ENCODE results near the gene MAST4.

DNA sequence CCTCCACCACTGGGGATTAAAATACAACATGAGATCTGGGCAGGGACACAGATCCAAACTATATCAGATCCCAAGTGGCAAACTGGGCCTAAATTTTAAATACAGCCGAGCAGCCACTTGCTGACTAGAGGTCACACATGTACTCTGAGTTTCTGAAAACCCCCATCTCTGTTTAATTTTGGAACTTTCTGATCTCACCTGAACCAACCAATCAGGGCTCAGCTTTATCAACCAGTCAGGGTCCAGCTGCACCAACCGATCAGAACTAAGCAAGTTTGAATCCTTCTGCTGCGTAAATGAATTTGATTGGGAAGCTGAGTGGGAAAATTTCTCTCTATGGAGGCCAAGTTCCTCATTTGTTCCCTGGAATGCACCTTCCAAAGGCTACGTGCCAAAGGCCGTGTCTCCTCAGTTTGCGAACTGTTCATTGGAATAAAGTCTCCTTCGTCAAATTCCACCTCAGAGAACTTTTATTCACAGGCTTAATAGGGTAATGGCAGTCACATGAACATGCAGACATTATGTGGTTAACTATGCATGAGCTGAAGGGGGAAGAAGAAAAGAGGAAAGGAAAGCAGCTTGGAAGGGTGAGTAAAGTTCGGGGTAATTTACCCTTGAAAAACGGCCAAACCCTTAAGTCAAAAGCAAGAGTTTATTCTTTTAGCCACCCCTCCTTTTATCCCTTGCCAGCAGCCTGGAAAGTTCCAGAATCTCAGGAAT is 596.7 kb downstream of the MAST4 start:
- no peak for TF ChIP-seq POLR2A (IDR thresholded peaks at IDR 0.05; ENCODE audit: low read depth, low read length)
- TF ChIP-seq POLR2AphosphoS5 (IDR thresholded peaks at IDR 0.05; ENCODE audit: low read depth, low read length), result no peak
- TF ChIP-seq PAX5 (IDR thresholded peaks at IDR 0.05; ENCODE audit: insufficient read depth, low read length, severe bottlenecking), result no peak
- TF ChIP-seq SPI1 (IDR thresholded peaks at IDR 0.05; ENCODE audit: low read depth, low read length), result peak; percentile 62
- TF ChIP-seq POU2F2 (IDR thresholded peaks at IDR 0.05; ENCODE audit: low read depth, low read length), result no peak

Data from GM12891 (cell line).